Ishikawa (cell line): ENCODE measurements around the gene CPAMD8.

Source experiments
- CREB1 ChIP-seq: IDR thresholded peaks from 2 replicates; pipeline ENCODE4 v1.6.1; 2012; ENCODE audit warnings: low read depth
- TAF1 ChIP-seq: IDR thresholded peaks from 2 replicates; pipeline ENCODE4 v1.6.1; 2012; ENCODE audit warnings: low read depth, mild to moderate bottlenecking
- YY1 ChIP-seq: IDR thresholded peaks from 2 replicates; pipeline ENCODE4 v1.6.1; 2012; ENCODE audit warnings: low read depth
- ZBTB7A ChIP-seq: IDR thresholded peaks from 2 replicates; pipeline ENCODE4 v1.6.1; 2012; ENCODE audit warnings: low read depth

DNA sequence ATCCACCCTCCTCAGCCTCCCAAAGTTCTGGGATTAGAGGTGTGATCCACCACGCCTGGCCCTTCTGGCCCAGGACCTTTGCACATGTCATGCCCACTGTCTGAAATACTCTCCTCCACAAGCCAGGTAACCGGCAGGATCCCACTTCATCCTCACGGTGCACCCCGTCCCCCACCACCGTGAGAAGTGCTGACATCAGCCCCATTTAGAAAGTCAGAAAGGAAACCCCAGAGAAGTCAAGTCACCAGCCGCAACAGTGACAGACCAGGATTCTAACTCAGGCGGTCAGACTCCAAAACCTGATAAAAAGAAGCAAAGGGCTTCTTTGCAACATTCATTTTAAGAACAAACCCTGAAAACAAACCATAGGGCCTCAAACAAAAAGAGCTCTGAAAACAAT lies 3.9 kb downstream of the CPAMD8 start:
- TF ChIP-seq CREB1 (no peak), TAF1 (no peak), ZBTB7A (no peak), YY1 (no peak)
